ENCODE measurements around the gene PSORS1C1.

The PSORS1C1 gene

DNA sequence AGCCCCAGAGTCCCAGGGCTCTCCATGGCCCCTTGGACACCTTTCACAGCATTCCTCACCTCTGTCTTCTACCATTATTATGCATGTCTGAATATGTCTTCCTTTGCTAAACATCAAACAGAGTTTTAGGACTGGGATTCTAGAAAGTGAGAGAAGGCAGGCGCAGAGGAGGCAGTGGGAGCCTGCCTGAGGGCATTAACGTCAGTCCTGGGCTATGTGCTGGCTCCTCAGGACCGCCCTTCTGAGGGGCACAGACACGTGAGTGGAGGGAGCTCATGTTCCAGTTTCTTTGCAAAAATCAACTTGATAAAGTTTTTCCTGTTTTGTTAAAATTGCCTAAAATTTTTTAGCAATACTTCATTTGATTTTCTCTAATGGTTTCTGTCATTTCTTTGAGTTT, 40.2 kb upstream of the PSORS1C1 start:
- Histone ChIP-seq H3K27me3 (peaks cover 2% of the 10 kb centered on the region), H3K4me1 (ENCODE audit: control insufficient read depth in 1 of 2, insufficient read depth in 1 of 2, low read depth in 1 of 2, low read length in 1 of 2) (no peaks in the 10 kb centered on the region), H3K36me3 (no peaks in the 10 kb centered on the region), H3K9me3 (no peaks in the 10 kb centered on the region), H3K27ac (no peak overlapping the region), H3K4me3 (ENCODE audit: low read depth in 1 of 2, low read length in 1 of 2) (no peak overlapping the region)
- TF ChIP-seq CTCF (IDR thresholded peaks at IDR 0.05), result no peak

GRCh38 chr6:31075528-31075927, 39.1 kb upstream of the PSORS1C1 start:
- H3K4me1 ChIP-seq (ENCODE audit: control insufficient read depth in 1 of 2, insufficient read depth in 1 of 2, low read depth in 1 of 2, low read length in 1 of 2), result peaks cover 3 to 4% of the 10 kb centered on the region in 2 experiments
- H3K9me3 ChIP-seq, result no peaks in the 10 kb centered on the region
- H3K27ac ChIP-seq, result no peak overlapping the region
- no peak overlapping the region for H3K4me3 ChIP-seq (ENCODE audit: low read depth in 1 of 2, low read length in 1 of 2)
- peaks cover 10% of the 10 kb centered on the region for H3K27me3 ChIP-seq
- no peaks in the 10 kb centered on the region for H3K36me3 ChIP-seq
- TF ChIP-seq CTCF (IDR thresholded peaks at IDR 0.05), result no peak

DNA sequence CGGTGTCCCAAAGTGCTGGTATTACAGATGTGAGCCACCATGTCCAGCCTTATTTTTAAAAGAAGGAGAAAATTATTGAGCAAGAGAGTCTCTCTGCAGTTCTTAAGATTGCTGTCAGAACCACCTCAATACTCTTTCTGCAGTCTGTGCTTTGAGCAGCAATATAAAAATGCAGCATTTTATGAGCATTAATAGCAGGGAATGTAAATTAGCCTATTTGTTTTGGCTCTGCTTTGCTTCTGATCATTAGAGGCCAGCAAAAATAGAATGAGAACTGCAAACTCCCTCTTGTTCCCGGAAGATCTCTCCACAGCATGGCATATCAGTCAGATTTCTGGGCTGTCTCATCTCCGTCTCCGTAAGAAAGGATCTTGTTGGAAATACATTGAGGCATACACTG, 38.0 kb upstream of the PSORS1C1 start:
- TF ChIP-seq CTCF (IDR thresholded peaks at IDR 0.05), result no peak
- no peaks in the 10 kb centered on the region for H3K36me3 ChIP-seq
- peaks cover 3 to 4% of the 10 kb centered on the region in 2 experiments for H3K4me1 ChIP-seq (ENCODE audit: control insufficient read depth in 1 of 2, insufficient read depth in 1 of 2, low read depth in 1 of 2, low read length in 1 of 2)
- H3K27ac ChIP-seq, result no peak overlapping the region
- no peaks in the 10 kb centered on the region for H3K9me3 ChIP-seq
- H3K4me3 ChIP-seq (ENCODE audit: low read depth in 1 of 2, low read length in 1 of 2), result no peak overlapping the region
- H3K27me3 ChIP-seq, result peaks cover 10% of the 10 kb centered on the region

DNA sequence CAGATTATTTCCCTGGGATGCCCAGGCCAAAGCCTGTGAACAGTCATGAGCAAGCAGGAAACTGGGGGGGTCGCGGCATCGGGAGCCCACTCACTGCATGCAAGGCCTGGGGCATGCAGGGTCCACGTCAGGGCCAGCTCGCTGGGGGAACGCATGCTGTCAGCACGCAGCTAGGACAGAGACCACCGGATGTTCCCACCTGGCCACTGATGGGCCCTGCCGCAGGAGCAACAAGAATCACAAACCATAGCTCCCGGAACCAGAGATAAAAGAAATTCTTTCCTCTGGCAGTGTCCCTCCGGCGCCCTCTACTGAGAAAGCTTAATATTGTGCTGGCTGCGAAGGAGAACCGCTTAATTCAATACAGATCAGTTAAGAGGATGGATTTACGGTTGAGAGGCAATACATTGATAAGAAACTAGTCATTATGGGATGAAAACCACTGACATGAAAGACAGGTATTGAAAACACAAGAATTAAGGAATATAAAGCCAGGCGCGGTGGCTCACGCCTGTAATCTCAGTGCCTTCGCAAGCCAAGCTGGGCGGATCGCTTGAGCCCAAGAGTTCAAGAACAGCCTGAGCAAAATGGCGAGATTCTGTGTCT, 34.8 kb upstream of the PSORS1C1 start:
- Histone ChIP-seq H3K36me3 (no peaks in the 10 kb centered on the region), H3K4me1 (ENCODE audit: control insufficient read depth in 1 of 2, insufficient read depth in 1 of 2, low read depth in 1 of 2, low read length in 1 of 2) (peaks cover 3 to 4% of the 10 kb centered on the region in 2 experiments), H3K27me3 (peaks cover 10% of the 10 kb centered on the region), H3K27ac (no peak overlapping the region), H3K9me3 (no peaks in the 10 kb centered on the region), H3K4me3 (ENCODE audit: low read depth in 1 of 2, low read length in 1 of 2) (no peak overlapping the region)
- no peak for TF ChIP-seq CTCF (IDR thresholded peaks at IDR 0.05)

DNA sequence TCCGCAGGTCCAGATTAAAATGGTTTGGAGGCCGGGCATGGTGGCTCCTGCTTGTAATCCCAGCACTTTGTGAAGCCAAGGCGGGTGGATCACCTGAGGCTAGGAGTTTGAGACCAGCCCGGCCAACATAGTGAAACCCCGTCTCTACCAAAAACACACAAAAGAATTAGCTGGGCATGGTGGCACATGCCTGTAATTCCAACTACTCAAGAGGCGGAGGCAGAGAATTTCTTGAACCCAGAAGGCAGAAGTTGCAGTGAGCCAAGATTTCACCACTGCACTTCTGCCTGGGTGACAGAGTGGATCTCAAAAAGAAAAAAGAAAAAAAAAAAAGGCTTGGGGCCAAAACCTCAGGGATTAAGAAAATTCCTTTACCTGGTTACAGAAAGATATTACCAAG, 32.7 kb upstream of the PSORS1C1 start:
- Histone ChIP-seq H3K4me3 (ENCODE audit: low read depth in 1 of 2, low read length in 1 of 2) (no peak overlapping the region), H3K27ac (no peak overlapping the region), H3K9me3 (no peaks in the 10 kb centered on the region), H3K27me3 (peaks cover 30% of the 10 kb centered on the region), H3K4me1 (ENCODE audit: control insufficient read depth in 1 of 2, insufficient read depth in 1 of 2, low read depth in 1 of 2, low read length in 1 of 2) (peaks cover 3 to 4% of the 10 kb centered on the region in 2 experiments), H3K36me3 (no peaks in the 10 kb centered on the region)
- TF ChIP-seq CTCF (IDR thresholded peaks at IDR 0.05), result no peak
